GM19193 (cell line): ENCODE results near the gene NCK2.

Experiments
- POLR2A ChIP-seq: IDR thresholded peaks from 4 replicates; pipeline ENCODE4 v1.6.1; 2011; ENCODE audit not compliant: insufficient read depth, insufficient read length; ENCODE audit errors: extremely low read depth

The NCK2 gene

DNA sequence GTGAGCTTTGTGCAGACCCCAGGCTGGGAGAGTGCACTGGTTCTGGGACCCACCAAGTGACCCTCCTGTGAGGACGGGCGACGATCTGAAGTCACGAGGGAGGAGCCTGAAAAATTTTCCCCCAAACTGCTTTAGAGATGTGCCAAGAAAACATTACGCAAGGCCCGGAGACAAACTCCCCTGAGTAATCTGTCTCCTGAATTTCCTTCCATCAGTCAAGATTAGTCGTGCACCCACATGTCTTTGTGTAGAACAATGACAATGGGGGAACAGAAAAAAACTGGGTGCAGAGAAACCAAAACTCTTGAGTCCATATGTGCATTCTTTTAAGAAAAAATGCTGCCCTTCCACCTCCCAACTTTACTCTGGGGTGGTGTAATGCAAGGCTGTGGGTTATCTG is 12.6 kb upstream of the NCK2 start:
- TF ChIP-seq POLR2A: no peak

- no peak for TF ChIP-seq POLR2A
Observed at GRCh38 chr2:105732955-105733607, 11.6 kb upstream of the NCK2 start.

GRCh38 chr2:105733875-105734274 is 10.8 kb upstream of the NCK2 start:
- no peak for TF ChIP-seq POLR2A

DNA sequence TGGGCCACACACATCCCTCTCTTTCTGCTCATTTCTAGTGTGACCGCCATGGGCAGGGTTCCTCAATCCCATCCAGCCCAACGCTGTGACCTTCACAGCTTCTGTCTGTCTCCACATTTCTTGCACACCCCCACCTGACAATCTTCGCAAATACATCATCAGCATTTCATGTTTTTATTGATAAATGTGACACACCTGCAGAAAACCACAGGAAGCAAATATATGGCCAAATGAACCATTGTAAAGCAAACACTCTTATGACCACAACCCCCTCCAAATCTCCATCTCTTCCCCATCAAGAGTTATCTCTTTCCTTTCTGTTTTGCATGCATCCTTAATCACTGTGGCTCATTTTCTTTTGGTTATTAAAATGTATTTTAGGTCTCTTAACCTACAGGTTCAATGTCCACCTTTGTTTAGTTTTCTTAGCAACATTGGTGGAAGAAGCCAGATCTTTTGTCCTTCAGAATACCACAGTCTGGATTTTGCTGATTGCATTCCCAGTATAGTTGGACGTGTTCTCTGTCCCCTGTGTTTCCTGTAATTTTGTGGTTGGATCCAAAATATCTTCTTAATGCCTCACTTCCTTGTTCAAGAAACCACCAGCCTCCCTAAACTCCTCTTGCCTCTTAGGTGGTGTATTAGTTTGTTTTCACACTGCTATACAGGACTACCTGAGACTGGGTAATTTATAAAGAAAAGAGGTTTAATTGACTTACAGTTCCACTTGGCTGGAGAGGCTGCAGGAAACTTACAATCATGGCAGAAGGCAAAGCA is 9.8 kb upstream of the NCK2 start:
- no peak for TF ChIP-seq POLR2A

DNA sequence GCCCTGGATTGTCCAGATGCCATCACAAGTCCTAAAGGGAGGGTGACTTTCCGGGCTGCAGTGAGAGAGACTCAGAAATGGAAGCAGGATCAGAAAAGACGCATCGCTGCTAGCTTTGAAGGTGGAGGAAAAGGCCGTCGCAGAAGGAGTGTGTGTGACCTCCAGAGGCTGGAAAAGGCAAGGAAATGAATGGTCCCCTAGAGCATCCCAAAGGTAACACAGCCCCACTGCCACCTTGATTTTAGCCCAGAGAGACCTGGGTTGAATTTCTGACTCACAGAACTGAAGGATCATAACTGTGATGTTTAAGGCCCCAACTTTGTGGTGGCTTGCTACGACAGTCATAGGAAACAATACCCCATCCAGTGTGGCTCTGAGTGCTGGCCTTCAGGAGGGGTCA is 8.6 kb upstream of the NCK2 start:
- TF ChIP-seq POLR2A: no peak

DNA sequence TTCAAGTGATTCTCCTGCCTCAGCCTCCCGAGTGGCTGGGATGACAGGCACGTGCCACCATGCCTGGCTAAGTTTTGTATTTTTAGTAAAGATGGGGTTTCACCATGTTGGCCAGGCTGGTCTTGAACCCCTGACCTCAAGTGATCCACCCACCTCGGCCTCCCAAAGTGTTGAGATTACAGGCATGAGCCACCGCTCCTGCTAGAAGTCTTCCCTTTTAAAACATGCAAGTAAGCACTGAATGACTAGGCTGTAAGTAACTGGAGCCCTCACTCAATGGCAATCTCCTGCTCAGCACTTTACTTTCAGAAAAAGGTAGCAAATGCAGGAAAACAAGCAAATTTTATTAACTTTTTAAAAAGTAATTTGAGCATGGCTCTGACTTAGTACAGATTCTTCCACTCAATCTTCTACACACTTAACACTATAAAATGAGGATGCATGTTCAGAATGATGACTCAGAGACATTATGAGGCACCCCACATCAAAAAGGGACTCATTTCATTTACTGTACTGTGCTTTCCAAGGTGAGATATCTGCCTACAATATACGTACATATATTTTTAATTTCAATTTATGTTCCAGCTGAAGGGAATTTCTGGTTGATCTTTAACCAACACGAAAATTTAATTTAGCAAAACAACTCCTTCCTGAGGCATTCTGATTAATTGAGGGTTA is 6.6 kb upstream of the NCK2 start:
- TF ChIP-seq POLR2A: no peak

- TF ChIP-seq POLR2A: no peak
Observed at GRCh38 chr2:105738658-105739241, 6.0 kb upstream of the NCK2 start.

GRCh38 chr2:105739426-105739825 is 5.3 kb upstream of the NCK2 start:
- TF ChIP-seq POLR2A: no peak

- no peak for TF ChIP-seq POLR2A
Observed at GRCh38 chr2:105739944-105740530, 4.7 kb upstream of the NCK2 start.

DNA sequence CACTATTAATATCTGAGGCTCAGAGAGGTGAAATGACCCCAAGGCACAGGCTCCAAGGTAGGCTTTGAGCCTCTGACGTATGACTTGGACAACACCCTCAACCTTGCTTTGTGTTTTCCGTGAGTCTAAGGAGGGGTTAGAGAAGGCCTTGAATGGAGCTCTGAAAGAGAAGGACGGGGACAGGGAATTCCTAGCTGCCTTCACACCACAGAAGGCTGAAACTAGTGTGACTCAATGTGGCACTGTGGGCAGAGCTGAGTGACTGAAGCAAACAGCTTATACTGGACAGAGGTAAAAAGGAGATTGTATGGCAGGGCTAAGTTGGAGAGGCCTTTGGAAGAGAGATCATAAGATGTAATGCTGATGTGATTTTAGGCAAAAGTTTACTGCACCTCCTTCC is 3.5 kb upstream of the NCK2 start:
- TF ChIP-seq POLR2A: no peak

GRCh38 chr2:105741617-105742016 is 3.1 kb upstream of the NCK2 start:
- TF ChIP-seq POLR2A: no peak

GRCh38 chr2:105744091-105744908 is 412 bp upstream of the NCK2 start:
- TF ChIP-seq POLR2A: peak; percentile 38

- TF ChIP-seq POLR2A: peak; percentile 33
Observed at GRCh38 chr2:105746177-105747080, 1.7 kb downstream of the NCK2 start.
